HEK293 (cell line): ENCODE results near the gene NDST1.
A peak's percentile ranks its signal among the peaks of the same experiment; 100 is the strongest.

Experiments
- CTCF ChIP-seq: fragments of 450-650 bp; formaldehyde crosslinking; IDR thresholded peaks from 2 replicates; pipeline ENCODE4 v1.5.1; 2016; ENCODE audit warnings: missing biosample characterization, missing genetic modification characterization
- KLF1 ChIP-seq: fragments of 450-650 bp; formaldehyde crosslinking; IDR thresholded peaks from 2 replicates; pipeline ENCODE4 v1.5.1; 2016; ENCODE audit warnings: missing biosample characterization, missing genetic modification characterization
- KLF9 ChIP-seq: fragments of 450-650 bp; formaldehyde crosslinking; IDR thresholded peaks from 2 replicates; pipeline ENCODE4 v1.5.1; 2016; ENCODE audit warnings: missing biosample characterization, missing genetic modification characterization, low read depth
- REST ChIP-seq: fragments of 450-650 bp; formaldehyde crosslinking; IDR thresholded peaks from 2 replicates; pipeline ENCODE4 v1.5.1; 2016; ENCODE audit warnings: missing biosample characterization, missing genetic modification characterization
- YY2 ChIP-seq: fragments of 450-650 bp; formaldehyde crosslinking; IDR thresholded peaks from 2 replicates; pipeline ENCODE4 v1.5.1; 2016; ENCODE audit warnings: missing biosample characterization, missing genetic modification characterization
- ZNF174 ChIP-seq: fragments of 450-650 bp; formaldehyde crosslinking; IDR thresholded peaks from 2 replicates; pipeline ENCODE4 v1.5.0; 2017; ENCODE audit warnings: missing biosample characterization, mild to moderate bottlenecking, missing genetic modification characterization
- ZNF549 ChIP-seq: fragments of 450-650 bp; IDR thresholded peaks from 2 replicates; pipeline ENCODE4 v1.5.1; 2018; ENCODE audit warnings: missing biosample characterization, missing genetic modification characterization, mild to moderate bottlenecking, inconsistent platforms, moderate library complexity
- ZNF639 ChIP-seq: fragments of 450-650 bp; formaldehyde crosslinking; IDR thresholded peaks from 2 replicates; pipeline ENCODE4 v1.5.1; 2016; ENCODE audit warnings: missing biosample characterization, missing genetic modification characterization
- ZNF791 ChIP-seq: fragments of 450-650 bp; formaldehyde crosslinking; IDR thresholded peaks from 2 replicates; pipeline ENCODE4 v1.5.1; 2016; ENCODE audit warnings: missing biosample characterization, missing genetic modification characterization
- ZSCAN5A ChIP-seq: fragments of 450-650 bp; formaldehyde crosslinking; IDR thresholded peaks from 2 replicates; pipeline ENCODE4 v1.5.1; 2016; ENCODE audit warnings: missing biosample characterization, missing genetic modification characterization

- TF ChIP-seq REST (tag by site-specific recombination) (no peak), CTCF (tag by site-specific recombination) (no peak), YY2 (tag by site-specific recombination) (no peak), ZNF174 (tag by site-specific recombination) (no peak), KLF9 (tag by site-specific recombination) (peak; percentile 92), ZNF639 (tag by site-specific recombination) (no peak), ZSCAN5A (tag by site-specific recombination) (no peak), KLF1 (tag by site-specific recombination) (peak; percentile 100), ZNF549 (tag by site-specific recombination) (no peak), ZNF791 (tag by site-specific recombination) (no peak)
Observed at GRCh38 chr5:150511578-150512367, 3.8 kb downstream of the NDST1 start.
